LNCAP (cell line): ENCODE results near the gene PPP1R3G.

ENCODE experiments used
- TF ChIP-seq, protein P1 (sequence below): fragments of 450-650 bp; IDR thresholded peaks from 2 replicates; pipeline ENCODE4 v1.5.1; 2017; ENCODE audit warnings: mild to moderate bottlenecking

PPP1R3G gene

GRCh38 chr6:5121956-5122355 is 36.8 kb downstream of the PPP1R3G start:
- TF ChIP-seq, protein P1, sequence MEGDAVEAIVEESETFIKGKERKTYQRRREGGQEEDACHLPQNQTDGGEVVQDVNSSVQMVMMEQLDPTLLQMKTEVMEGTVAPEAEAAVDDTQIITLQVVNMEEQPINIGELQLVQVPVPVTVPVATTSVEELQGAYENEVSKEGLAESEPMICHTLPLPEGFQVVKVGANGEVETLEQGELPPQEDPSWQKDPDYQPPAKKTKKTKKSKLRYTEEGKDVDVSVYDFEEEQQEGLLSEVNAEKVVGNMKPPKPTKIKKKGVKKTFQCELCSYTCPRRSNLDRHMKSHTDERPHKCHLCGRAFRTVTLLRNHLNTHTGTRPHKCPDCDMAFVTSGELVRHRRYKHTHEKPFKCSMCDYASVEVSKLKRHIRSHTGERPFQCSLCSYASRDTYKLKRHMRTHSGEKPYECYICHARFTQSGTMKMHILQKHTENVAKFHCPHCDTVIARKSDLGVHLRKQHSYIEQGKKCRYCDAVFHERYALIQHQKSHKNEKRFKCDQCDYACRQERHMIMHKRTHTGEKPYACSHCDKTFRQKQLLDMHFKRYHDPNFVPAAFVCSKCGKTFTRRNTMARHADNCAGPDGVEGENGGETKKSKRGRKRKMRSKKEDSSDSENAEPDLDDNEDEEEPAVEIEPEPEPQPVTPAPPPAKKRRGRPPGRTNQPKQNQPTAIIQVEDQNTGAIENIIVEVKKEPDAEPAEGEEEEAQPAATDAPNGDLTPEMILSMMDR = no peak

DNA sequence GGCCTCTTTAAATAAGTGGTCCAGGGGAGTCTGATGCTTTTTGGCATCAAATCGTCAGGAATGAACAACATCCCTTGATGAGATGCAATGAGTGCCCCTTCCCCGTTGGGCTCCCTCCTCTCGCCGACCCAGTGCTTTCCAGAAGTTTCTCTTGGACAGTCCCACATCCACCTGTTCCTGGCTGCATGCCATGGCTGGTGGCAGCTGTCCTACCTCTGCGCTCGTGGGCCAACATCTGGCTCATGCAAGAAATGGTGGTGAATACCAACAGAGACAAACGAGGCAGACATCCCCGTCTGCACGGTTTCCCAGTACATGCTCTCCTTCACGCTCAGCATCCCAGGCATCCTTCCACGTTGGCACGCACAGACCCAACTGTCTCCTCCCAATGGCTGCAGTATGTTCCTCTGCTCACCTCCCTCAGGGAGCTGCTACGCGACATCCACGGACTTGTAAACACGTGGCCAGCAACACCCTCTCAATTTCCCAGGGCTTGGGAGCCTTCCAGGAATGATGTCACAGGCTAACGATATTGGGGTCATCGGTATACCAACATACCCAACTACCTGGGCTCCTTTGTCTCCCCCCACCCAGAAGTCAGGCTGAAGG is 37.5 kb downstream of the PPP1R3G start:
- TF ChIP-seq, protein P1 = no peak

GRCh38 chr6:5123296-5124143 is 38.4 kb downstream of the PPP1R3G start:
- TF ChIP-seq, protein P1 = no peak

DNA sequence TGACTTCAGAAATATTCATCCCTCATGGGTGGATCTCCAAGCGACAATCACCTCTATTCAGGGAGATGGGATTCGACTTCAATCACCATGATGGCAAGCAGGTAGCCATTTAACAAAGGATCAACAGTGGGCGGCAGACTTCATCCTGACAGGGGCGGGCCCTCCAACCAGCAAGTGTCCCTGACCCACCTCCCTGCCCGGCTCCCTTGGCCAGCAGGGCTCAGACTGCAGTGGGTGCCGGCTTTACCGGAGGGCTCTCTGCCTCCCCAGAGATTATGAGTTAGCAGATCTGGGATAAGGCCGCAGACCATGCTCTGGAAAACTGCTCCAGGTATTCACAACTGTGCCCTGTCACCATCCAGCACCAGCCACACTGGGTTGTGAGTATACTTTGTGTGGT is 39.4 kb downstream of the PPP1R3G start:
- TF ChIP-seq, protein P1 = no peak

DNA sequence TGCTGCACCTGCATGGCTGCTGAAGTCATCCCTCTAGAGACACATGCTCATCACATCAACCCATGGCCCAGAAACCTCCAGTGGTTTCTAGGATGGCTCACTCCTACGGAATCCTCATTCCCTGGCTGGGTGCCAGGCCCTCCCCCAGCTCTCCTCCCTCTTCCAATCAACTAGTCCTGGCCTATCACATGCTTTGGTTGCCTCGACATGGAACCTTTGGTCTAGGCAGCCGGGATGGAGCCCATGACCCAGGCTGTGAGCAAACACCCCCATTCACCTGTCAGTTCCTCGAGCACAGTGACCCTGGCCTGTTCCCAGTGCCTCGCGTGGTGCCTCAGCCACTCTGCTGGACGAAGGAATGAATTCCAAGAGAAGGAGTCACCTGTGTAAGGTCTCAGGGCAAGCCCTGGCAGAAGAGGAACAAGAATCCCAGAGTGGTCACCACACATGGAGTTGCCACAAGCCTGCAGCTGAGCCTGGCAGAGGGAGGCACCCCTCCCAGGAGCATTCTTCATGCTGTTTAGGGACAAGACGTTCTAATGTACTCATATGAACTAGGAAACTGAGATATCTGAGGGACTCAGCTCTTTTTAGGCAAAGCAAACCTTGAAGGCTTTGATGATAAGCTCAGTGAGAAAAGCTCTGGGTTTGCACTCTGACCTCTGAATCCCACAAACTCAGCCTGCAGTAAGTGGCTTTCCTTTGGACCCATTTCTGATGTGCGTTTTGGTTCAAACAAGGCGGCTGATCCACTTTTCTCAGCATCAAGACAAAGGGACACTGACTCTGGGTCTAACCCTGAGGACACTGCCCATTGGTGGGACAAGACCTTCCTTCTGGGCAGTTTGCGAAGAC is 40.2 kb downstream of the PPP1R3G start:
- TF ChIP-seq, protein P1 = no peak

- TF ChIP-seq, protein P1 = no peak
Measured at GRCh38 chr6:5126214-5126613, 41.1 kb downstream of the PPP1R3G start.

DNA sequence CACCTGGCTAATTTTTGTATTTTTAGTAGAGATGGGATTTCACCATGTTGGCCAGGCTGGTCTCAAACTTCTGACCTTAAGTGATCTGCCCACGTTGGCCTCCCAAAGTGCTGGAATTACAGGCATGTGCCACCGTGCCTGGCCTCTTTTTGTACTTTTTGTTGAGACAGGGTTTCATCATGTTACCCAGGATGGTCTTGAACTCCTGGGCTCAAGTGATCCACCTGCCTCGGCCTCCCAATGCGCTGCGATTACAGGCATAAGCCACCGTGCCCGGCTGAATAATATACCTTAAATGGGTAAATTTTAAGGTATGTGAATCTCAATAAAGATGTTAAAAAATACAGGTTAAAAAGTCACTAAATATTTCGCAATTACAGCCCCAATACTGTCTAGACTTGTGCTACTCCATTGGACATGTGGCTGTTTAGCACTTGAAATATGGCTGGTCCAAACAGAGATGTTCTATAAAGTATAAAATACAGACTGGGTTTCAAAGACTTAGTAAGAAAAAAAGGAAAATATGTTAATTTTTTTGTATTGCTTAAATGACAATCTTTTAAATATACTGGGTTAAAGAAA is 42.1 kb downstream of the PPP1R3G start:
- TF ChIP-seq, protein P1 = no peak
